ENCODE results near the gene SIRT5.

Gene SIRT5

DNA sequence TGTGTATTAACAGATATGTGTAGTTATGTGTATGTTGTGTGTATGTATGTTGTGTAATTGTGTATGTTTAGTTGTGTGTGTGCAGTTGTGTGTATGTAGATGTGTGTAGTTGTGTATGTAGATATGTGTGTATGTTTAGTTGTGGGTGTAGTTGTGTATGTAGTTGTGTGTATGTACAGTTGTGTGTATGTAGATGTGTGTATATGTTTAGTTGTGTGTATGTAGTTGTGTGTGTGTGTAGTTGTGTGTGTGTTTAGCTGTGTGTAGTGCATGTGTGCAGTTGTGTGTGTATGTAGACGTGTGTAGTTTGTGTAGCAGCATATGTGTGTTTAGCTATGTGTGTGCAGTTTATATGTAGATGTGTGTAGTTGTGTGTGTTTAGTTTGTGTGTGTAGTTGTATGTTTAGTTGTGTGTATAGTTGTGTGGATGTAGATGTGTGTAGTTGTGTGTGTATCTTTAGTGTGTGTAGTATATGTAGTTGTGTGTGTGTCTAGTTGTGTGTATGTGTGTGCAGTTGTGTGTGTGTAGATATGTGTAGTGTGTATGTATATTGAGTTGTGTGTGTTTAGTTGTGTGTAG, 16.3 kb downstream of the SIRT5 start:
- no peak for DNase-seq

DNA sequence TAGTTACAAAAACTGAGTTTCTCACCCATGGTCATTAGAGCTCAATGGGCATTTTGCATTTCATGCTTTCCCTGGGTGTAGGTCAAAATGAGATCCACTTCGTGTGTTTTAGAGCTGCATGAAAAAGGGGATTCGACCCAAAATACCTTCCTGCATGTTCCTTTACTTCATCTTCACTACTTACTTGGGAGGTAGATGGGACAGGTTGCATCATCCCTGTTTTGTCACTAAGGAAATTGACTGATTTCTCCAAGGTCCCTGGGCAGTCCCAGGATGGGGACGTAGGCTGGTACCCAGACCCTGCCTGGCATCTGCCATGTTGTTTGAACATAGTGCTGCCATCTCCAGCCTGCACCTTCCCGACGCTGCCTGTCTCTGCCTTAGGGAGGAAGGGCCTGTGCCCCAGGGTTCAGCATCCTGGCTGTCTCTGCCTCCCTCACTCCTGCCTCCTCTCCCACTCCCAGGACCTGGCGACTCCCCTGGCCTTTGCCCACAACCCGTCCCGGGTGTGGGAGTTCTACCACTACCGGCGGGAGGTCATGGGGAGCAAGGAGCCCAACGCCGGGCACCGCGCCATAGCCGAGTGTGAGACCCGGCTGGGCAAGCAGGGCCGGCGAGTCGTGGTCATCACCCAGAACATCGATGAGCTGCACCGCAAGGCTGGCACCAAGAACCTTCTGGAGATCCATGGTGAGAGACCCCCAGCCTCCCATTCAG, 17.0 kb downstream of the SIRT5 start:
- DNase-seq = no peak

DNA sequence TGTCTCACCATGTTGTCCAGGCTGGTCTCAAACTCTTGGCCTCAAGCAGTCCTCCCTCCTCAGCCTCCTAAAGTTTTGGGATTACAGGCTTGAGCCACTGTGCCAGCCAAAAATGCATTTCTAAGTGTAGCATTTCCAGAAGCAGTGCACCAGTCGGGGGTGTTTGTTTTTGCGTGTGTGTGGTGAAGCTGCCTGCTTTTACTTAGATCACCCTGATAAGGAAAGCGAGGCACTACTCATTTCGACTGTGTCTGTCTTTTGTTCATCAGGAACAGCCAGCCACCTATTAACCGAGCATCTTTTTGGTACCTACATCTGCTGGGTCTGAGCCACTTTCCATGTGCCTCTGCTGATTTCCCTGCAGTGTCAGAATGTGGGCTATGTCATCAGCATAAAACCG, 18.7 kb downstream of the SIRT5 start:
- no peak for DNase-seq

DNA sequence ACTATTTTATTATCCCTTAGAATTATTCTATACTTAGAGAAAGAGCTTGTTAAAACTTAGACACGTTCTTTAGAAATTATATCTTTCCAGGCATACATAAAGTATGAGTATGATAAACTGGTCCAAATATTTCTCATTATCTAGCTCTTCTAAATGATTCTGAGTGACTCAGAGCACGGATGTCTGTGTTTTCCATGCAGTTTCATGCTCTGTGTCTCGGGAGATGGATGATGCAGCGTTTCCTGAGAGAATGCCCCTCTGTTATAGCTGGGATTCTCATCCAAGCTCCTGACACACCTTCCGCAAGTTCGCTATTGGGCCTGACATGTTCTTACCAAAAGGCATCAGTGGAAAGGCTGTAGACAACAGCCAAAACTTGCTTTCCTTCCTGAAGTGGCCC, 19.3 kb downstream of the SIRT5 start:
- DNase-seq = no peak

DNA sequence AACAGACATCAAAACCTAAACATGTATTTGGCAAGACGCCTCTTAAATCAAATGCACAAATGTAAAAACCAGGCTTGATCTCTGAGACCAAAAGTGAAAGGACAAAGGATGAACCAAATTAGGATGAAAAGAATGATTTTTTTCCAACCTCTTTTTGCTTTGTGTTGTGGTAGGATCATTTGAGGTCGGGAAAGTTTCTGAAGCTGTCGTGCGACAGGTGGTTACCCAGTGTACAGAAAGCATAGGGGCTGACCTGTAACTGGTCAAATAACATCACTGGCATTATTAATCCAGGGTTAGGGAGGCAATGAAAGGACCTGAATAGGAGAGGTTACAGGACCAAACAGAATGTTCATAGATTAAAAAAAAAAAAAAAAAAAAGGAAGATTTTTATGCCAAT, 22.7 kb downstream of the SIRT5 start:
- no peak for DNase-seq

DNA sequence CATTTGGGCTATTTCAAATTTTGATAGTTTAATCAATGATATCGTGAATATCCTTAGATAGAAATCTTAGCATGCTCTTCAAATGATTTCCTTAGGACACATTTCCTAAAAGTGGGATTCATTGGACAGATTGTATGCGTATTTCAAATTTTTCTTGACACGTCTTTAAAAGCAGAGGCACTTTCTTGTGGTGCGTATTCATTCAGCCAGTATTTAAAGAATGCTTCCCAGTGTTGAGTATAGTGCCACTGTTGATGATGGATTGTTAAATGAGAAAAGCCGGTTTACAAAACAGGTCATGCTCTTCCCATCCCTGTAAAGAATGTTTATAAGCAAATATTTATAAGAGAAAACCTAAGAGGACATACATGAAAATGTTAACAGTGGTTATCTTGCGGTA, 25.6 kb downstream of the SIRT5 start:
- DNase-seq = no peak

DNA sequence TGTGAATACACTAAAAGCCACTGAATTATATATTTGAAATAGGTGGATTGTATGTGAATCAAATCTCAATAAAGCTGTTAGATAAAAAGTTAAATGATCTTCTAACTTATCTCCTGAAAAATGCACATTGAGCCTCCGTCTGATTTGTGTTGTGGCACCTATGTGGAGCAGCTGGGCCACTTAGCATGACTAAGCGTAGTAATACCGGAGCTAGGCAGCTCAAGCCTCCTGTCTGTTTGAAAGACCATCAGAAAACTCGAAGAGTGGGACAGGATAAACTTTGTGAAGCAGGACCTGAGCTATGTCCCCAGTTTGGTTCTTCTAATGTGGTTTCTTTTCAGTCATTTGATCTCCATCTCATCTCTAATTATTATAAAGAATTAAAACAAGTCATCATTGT, 29.7 kb downstream of the SIRT5 start:
- no peak for DNase-seq

DNA sequence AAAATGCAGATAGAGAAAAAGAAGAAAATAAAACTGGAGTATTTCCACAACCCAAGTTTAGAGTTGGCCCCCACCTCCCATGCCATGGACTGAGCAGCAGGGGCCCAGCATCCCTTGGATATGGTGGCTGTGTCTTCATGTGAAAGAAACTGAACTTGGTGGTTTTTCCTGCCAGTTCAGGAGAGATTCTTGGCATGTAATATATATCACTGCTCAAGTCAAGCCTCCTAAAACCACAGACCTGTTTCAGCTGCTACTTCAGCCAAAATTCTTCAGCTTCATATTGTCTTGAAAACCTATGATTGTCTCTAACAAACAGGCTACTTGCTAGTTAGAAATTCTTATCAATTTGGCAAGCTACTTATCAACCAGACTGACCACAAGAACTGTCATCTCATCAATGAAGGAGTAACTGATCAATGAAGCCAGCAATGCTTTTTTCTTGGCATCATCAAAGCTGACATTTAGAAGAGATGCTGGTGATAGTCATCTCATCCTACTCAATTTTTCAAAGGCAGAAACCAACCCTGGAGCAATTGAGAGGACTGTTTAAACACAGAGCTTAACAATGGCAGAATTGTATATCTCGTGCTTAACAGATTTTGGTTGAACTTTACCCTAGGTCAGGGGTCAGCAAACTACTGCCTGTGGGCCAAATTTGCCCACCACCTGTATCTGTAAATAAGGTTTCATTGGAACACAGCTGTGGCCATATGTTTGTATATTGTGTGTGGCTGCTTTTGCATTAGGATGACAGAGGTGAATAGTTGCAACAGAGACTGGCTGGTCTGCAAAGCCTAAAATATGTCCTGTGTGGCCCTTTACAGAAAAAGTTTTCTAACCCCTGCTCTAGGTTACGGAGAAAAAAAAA, 30.4 kb downstream of the SIRT5 start:
- DNase-seq = no peak

DNA sequence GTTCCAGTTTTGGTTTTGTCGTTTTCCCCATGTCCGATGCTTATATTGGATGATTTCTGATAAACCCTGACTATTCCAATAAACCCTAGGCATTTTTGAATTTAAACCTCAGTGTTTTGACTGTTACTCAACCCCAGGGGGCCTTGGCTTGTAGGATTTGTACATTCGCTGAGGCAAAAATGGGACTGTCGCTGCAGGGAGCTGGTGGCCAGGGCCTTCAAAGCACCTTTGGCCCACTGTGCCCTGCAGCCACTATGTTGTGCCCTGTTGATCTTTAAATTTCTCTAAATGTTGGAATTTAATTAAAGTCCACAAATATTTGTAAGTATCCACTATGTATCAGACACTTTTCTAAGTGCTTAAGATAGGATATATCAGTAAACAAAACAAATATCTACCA, 31.2 kb downstream of the SIRT5 start:
- no peak for DNase-seq

DNA sequence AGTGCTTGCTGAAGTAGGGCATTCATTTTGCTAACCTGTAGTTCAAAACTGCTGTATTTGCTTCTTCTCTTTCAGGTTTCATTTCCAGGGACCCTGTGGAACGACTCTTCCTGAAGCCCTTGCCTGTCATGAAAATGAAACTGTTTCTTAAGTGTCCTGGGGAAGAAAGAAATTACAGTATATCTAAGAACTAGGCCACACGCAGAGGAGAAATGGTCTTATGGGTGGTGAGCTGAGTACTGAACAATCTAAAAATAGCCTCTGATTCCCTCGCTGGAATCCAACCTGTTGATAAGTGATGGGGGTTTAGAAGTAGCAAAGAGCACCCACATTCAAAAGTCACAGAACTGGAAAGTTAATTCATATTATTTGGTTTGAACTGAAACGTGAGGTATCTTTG, 37.3 kb downstream of the SIRT5 start:
- peak; percentile 7 for DNase-seq

DNA sequence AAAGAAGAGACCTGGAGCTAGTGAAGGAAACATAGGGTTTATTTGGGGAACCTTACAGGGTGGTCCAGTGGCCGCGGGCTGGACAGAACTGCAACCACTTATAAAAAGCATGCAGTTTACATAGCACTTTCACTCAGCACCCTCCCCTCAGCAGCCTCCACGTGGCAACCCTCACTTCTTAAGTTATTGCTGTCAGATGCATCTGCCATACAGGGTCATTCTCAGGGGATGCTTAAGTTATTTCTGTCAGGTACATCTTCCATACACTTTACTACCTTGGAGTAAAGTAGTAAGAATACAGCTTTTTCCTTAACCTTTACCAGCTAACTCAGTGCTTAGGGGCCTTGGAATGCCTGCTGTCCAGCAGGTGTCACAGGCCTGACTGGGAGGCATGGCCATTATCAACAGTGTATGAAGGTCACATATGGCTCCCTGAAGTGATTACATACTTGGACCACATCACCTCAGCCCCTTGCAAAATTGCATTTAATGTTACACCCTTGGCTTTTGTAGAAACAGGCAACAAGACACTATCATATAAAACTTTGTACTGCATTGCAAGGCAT, 38.7 kb downstream of the SIRT5 start:
- DNase-seq = no peak

DNA sequence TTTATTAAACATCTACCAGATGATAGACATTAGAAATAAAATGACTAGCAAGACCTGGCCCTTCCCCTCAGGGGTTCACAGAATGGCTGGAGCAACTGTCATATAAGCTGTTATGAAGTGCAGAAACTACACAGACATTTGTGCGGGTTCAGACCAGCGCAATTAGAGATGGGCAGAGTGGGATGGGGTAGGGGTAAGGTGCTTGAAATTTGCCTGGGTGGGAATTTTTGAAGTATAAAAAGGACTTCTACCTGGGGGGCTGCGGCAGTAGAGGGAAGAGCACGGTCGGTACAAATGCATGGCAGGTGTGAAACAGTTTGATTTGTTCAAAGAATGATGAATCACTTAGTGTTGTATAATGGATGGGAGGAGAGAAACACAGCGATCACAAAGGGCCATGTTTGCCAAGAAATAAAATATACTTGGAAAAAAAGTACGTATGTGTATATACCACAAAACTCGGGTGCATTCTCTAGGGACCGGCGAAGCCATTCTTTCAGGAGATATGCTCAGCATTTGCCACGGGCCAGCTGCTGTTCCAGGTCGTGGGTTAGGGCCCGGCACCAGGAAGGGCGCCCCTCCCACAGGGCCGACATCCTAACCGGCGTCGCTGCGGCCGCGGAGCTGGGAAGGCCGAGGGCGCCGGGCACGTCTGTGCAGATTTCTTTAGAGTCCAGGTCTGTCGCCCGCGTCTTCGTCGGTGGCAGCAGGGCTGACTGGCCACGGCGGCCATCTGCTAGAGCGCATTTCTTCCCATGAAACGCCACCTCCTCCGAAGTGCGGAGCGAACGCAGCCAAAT, 39.9 kb downstream of the SIRT5 start:
- no peak for DNase-seq

DNA sequence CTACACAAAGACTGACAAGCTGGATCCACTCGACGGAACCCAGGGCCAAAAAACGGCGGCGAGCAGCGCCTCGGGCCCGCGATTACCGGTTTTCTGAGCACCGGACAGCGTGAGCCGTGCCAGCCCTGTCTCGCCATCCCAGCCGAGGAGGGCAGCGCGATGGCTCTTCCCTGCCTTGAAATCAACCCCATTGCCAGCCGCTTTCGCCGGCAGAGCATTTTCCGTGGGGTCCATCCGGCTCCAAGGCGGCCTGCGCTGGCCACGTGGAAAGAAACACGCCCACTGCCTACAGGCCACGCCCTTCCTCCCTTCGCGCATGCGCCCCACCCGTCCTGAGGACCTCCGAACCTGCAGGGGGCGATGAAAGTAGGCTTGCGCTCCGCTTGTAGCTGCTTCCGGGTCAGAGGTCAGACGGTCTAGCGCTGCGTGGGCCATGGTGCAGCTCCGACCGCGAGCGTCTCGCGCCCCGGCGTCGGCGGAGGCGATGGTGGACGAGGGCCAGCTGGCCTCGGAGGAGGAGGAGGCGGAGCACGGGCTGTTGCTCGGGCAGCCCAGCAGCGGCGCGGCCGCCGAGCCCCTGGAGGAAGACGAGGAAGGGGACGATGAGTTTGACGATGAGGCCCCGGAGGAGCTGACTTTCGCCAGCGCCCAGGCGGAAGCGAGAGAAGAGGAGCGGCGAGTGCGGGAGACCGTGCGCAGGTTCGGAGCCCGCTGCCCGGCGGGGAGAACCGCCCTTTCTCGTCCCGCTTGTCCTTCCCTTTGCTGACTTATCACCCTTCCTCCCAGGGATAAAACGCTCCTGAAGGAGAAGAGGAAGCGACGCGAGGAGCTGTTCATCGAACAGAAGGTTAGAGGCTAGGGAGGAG, 40.8 kb downstream of the SIRT5 start, which contains the start of gene NOL7:
TSS of gene NOL7 (plus strand) at position 410 of the 866 bp plus-strand sequence. CDS start at position 434, 24 bp downstream.
- DNase-seq = peak; percentile 98

DNA sequence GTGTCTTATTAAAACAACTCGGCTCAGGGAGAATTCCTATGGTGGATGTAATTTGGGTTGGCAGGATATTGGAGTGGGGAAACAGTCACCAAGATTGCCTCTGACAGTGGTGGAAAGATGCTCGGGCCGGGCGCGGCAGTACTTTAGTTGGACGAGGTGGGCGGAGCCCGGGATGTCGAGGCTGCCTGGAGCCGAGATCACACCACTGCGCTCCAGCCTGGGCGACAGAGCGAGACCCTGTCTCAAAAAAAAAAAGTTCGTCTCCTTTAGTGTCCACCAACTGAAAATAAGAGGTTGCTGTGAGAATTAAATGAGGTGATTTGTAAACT, 41.4 kb downstream of the SIRT5 start:
- DNase-seq = peak; percentile 41

DNA sequence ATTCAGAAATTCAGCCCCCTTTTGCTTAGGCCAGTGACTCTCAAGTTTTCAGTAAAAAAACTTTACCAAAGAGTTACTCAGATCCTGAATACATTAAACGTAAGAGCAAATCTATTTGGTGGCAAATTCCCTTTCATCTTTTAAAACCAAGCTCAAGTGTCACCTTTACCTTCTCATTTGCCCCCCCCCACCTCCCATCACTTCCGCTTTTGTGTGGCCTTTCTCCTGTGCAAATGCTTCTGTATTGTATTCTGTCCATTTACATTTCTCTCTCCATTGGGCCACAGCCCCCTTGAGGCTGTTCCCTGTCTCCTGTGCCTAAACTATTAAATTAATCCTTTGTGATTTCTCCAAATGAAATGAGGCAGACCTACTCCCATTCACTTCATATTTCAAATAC, 42.7 kb downstream of the SIRT5 start:
- DNase-seq = no peak

DNA sequence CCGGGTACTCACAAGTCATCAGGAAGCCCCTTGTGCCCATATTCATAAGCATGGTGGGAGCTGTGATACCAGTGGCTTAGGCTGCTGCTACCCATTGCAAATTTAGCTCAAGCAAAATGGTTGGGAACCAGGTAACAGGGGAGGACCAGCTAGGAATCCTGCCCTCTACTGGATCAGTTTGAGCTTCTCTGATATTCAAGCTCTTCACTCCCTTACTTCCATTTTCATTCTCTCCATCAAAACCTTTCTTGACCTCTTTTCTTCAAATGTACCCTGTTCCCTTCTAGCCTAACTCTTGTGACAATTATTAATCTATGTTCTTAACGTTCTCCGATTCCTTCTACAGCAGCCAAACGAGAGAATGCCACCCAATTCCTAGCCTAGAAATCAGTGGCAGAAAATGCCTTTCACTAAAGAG, 50.5 kb downstream of the SIRT5 start:
- peak; percentile 61 for DNase-seq

DNA sequence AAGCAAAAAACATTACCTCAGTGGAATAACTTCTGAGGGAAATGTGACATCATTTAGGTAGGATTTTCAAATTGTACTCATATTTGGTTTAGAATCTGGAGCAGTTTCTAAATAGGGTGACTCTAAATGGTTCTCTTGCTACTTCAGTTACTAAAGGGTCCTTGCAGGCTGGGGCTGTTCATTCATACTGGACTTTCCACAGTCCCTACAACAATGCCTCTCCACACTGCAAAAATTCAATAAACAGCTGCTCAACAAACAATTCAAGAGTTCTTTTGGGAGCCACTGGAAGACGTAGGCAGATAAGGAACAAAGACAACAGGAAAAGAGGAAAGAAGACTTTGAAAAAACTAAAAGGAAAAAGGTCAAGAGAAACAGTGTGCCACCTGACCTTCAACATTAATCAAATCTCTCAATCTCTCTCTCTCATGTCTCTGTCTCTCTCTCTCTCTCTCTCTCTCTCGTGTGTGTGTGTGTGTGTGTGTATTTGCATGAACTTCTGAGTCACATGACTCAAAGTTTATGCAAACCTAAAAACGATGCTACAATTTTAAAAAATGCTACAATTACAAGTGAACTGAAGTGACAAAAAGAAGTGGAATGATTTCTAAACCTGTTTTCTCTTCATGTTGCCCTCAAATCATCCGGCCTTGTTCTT, 55.2 kb downstream of the SIRT5 start:
- DNase-seq = no peak

DNA sequence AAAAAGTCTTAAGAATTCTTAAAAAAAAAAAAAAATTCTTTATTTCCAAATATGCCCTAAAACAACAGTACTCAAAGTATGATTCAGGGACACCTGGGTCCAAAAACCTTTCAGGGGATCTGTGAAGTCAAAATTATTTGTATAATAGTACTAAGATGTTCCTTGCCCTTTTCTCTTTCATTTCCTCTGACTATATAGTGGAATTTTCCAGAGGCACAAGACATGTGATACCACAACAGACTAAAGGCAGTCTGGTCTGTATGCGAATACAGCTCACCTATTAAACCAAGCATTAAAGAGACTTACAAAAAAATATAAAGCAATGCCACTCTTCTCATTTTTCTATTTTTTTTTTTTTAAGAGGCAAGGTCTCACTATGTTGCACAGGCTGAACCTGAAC, 56.1 kb downstream of the SIRT5 start:
- DNase-seq = no peak

DNA sequence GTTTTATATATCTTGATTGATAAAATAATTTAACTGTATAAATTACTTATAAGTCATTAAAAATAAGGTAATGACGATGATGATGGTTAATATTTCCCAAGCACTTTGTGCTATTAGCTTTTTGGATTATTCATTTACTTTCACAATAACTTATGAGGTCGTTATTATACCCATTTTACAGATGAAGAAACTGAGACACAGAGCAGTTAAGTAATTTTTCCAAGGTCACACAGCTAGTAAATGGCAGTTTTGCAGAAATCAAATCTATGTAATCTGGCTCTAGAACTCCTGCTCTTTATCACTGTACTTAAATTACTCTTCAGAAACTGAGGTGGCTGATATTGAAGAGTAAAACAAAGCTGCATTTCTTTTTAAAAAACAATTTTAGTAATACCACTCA, 58.9 kb downstream of the SIRT5 start:
- no peak for DNase-seq

DNA sequence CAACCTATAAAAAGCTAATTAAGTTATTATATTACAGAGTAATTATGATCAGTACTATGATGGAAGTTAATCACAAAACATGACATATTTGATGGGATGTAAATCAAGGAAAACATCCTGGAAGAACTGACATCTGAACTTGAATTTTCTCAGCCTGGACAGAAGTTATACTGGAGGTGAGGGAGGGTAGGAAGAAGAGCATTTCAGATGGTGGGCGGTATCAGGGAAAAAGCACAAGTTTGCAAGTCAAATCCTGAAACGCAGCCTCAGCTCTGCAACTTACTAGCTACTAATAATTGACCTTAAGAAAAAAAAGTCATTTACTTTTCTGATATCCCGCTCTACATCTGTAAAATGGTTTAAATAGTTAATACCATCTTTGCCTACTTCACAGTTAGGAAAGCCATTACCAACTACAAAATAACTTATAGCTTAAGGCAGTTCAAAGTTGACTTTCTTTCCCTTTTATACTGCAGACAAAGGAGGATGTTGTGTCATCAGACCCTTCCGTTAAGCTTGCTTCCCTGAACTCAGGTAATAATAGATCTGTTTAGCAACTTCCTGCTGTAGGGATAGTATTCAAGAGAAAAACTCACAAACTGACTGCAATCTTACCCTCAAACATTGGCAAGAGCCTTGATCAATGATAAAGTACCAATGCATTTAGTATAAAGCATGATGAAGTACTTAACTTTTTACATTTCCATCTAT, 61.7 kb downstream of the SIRT5 start:
- DNase-seq = no peak

DNA sequence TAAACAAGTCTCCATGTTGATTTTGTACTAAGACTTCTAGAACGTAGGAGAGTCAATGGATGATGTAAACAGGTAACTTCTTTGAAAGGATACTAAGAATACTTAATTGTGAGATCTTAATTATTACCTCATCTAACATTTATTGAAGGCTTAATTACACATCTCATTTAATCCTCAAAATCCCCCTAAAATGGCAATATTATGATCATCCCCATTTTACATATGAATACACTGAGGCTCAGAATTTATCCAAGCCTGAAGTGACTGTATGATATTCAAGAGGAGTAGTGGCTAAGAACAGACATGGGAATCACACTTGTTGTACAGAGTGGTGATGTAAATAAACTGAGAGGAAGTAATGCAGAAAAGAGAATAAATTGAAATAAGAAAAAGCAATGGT, 63.6 kb downstream of the SIRT5 start:
- no peak for DNase-seq

Measured in CD4-positive, alpha-beta T cell treated with Interleukin-12 subunit alpha and Interleukin-12 subunit beta, for 1 hour (primary cell).